A549 (cell line): ENCODE data around the gene RPL3.

Source experiments
- BHLHE40 ChIP-seq: IDR thresholded peaks from 2 replicates; pipeline ENCODE4 v1.6.1; 2012; ENCODE audit warnings: low read depth, low read length, inconsistent platforms
- CTCF ChIP-seq: fragments of >200 bp; sonication (Bioruptor Twin); formaldehyde crosslinking; IDR thresholded peaks from 3 replicates; pipeline ENCODE4 v1.5.1; 2016
- EHF ChIP-seq: fragments of 250-450 bp; sonication (Bioruptor Pico); IDR thresholded peaks from 2 replicates; pipeline ENCODE4 v1.5.0; 2020; ENCODE audit warnings: mild to moderate bottlenecking
- EP300 ChIP-seq, 2 experiments: fragments of >200 bp; sonication (Bioruptor Twin); formaldehyde crosslinking; IDR thresholded peaks; 2 replicates in 1 of 2; 3 replicates in 1 of 2; pipeline ENCODE4 v1.6.1; 2016 to 2017
- HMGXB4 ChIP-seq: fragments of 250-450 bp; sonication (Bioruptor Pico); IDR thresholded peaks from 2 replicates; pipeline ENCODE4 v1.5.0; 2021; ENCODE audit warnings: mild to moderate bottlenecking, moderate library complexity, borderline replicate concordance
- KDM5A ChIP-seq: fragments of 200-600 bp; sonication (generic); IDR thresholded peaks from 2 replicates; pipeline ENCODE4 v1.6.1; 2016; ENCODE audit warnings: antibody characterized with exemption, mild to moderate bottlenecking
- MAFK ChIP-seq: fragments of 450-650 bp; IDR thresholded peaks from 2 replicates; pipeline ENCODE4 v1.6.1; 2014; ENCODE audit not compliant: partially characterized antibody
- PBX3 ChIP-seq: IDR thresholded peaks from 2 replicates; pipeline ENCODE4 v1.6.1; 2012
- POLR2A ChIP-seq: IDR thresholded peaks from 2 replicates; pipeline ENCODE4 v1.6.1; 2012; ENCODE audit warnings: mild to moderate bottlenecking, low read length
- RCOR1 ChIP-seq: fragments of 150-350 bp; IDR thresholded peaks from 2 replicates; pipeline ENCODE4 v1.6.1; 2014; ENCODE audit warnings: antibody characterized with exemption, low read length, low read depth
- REST ChIP-seq: fragments of 200-600 bp; sonication (generic); IDR thresholded peaks from 2 replicates; pipeline ENCODE4 v1.6.1; 2016; ENCODE audit warnings: antibody characterized with exemption, mild to moderate bottlenecking, moderate library complexity
- RNF2 ChIP-seq: fragments of 200-600 bp; sonication (generic); IDR thresholded peaks from 2 replicates; pipeline ENCODE4 v1.6.1; 2016; ENCODE audit warnings: low read depth, mild to moderate bottlenecking, antibody characterized with exemption, moderate library complexity, borderline replicate concordance
- SMC3 ChIP-seq: fragments of >200 bp; sonication (Bioruptor Twin); formaldehyde crosslinking; IDR thresholded peaks from 3 replicates; pipeline ENCODE4 v1.6.1; 2018; ENCODE audit warnings: inconsistent platforms

GRCh38 chr22:39269095-39269790 lies 50.2 kb downstream of the RPL3 start:
- TF ChIP-seq HMGXB4 (CRISPR knock-in tag) = no peak
- no peak for TF ChIP-seq POLR2A
- TF ChIP-seq EHF (CRISPR knock-in tag) = no peak
- TF ChIP-seq CTCF = no peak
- no peak for TF ChIP-seq EP300 (IDR thresholded peaks at IDR 0.05)
- no peak for TF ChIP-seq SMC3
- TF ChIP-seq BHLHE40 = no peak
- TF ChIP-seq RNF2 = no peak
- TF ChIP-seq RCOR1 = no peak
- no peak for TF ChIP-seq REST
- TF ChIP-seq MAFK = no peak
- TF ChIP-seq KDM5A = no peak
- no peak for TF ChIP-seq PBX3
